ENCODE data around the gene PRORP. TPM values are rescaled to one million over a fixed set of nuclear protein-coding genes. Genes with fewer than 3 reads are reported as not detected.
"Not testable (repeated sequence)": the region's sequence is repeated elsewhere in the genome, so short reads cannot be mapped to it uniquely, and the experiment has no call there.

PRORP gene
- total RNA-seq = 18.1 TPM

- DNase-seq (ENCODE audit: low spot score) = peak; percentile 97
- peak; percentile 84 for ATAC-seq
These were observed at the start of gene PRORP, which contains the start of gene PPP2R3C for GRCh38 chr14:35121887-35122695. Gene PRORP, plus strand, starts transcription at chr14:35122552. Its CDS starts 694 bp downstream, at chr14:35123246. Gene PPP2R3C, minus strand, starts transcription at chr14:35121990. Its CDS starts 31 bp downstream, at chr14:35121959.

- DNase-seq (ENCODE audit: low spot score) = no peak
- no peak for ATAC-seq
These were observed 48.9 kb upstream of the PRORP start for GRCh38 chr14:35073486-35073885.

GRCh38 chr14:35078082-35078481, 44.3 kb upstream of the PRORP start:
- ATAC-seq (peak; percentile 98), DNase-seq (ENCODE audit: low spot score) (peak; percentile 52)

- peak; percentile 39 for ATAC-seq
These were observed 42.6 kb upstream of the PRORP start for GRCh38 chr14:35079742-35080141.

GRCh38 chr14:35083530-35084150, 38.7 kb upstream of the PRORP start:
- DNase-seq (ENCODE audit: low spot score) = no peak
- ATAC-seq = no peak

More at GRCh38 chr14:35079742-35080141, 42.6 kb upstream of the PRORP start:
- DNase-seq (ENCODE audit: low spot score) = no peak

GRCh38 chr14:35085441-35085840, 36.9 kb upstream of the PRORP start:
- ATAC-seq (no peak), DNase-seq (ENCODE audit: low spot score) (no peak)

GRCh38 chr14:35088514-35088913, 33.8 kb upstream of the PRORP start:
- DNase-seq (ENCODE audit: low spot score) = no peak
- ATAC-seq = no peak

GRCh38 chr14:35094645-35095044, 27.7 kb upstream of the PRORP start:
- not testable (repeated sequence) for DNase-seq (ENCODE audit: low spot score); ATAC-seq

- ATAC-seq = no peak
These were observed 14.5 kb upstream of the PRORP start for GRCh38 chr14:35107866-35108265.

GRCh38 chr14:35112641-35113040, 9.7 kb upstream of the PRORP start:
- ATAC-seq (no peak), DNase-seq (ENCODE audit: low spot score) (no peak)

More at GRCh38 chr14:35107866-35108265, 14.5 kb upstream of the PRORP start:
- DNase-seq (ENCODE audit: low spot score) = no peak

GRCh38 chr14:35113308-35113950, 8.9 kb upstream of the PRORP start:
- DNase-seq (ENCODE audit: low spot score) (no peak), ATAC-seq (no peak)

- DNase-seq (ENCODE audit: low spot score) (no peak), ATAC-seq (no peak)
These were observed 8.3 kb upstream of the PRORP start for GRCh38 chr14:35114036-35114435.

- DNase-seq (ENCODE audit: low spot score) (no peak), ATAC-seq (no peak)
These were observed 6.1 kb upstream of the PRORP start for GRCh38 chr14:35116242-35116641.

- DNase-seq (ENCODE audit: low spot score) (peak; percentile 67), ATAC-seq (peak; percentile 51)
These were observed 5.2 kb upstream of the PRORP start for GRCh38 chr14:35117112-35117511.

- peak; percentile 84 for ATAC-seq
These were observed 1.1 kb upstream of the PRORP start for GRCh38 chr14:35121026-35121886.

GRCh38 chr14:35122696-35123387, 490 bp downstream of the PRORP start:
- peak; percentile 20 for ATAC-seq
- no peak for DNase-seq (ENCODE audit: low spot score)

More at GRCh38 chr14:35121026-35121886, 1.1 kb upstream of the PRORP start:
- no peak for DNase-seq (ENCODE audit: low spot score)

GRCh38 chr14:35123388-35123703, 994 bp downstream of the PRORP start:
- DNase-seq (ENCODE audit: low spot score) (no peak), ATAC-seq (no peak)

GRCh38 chr14:35124127-35124526, 1.8 kb downstream of the PRORP start:
- ATAC-seq (no peak), DNase-seq (ENCODE audit: low spot score) (no peak)

GRCh38 chr14:35133542-35134328, 11.4 kb downstream of the PRORP start:
- no peak for DNase-seq (ENCODE audit: low spot score)
- peak; percentile 51 for ATAC-seq

All from left lobe of liver (tissue), 2 donors.